ENCODE measurements around the gene COTL1. TPM values are rescaled to one million over a fixed set of nuclear protein-coding genes. Genes with fewer than 3 reads are reported as not detected.

COTL1 gene
- total RNA-seq, 1 experiment from 2014 or later, result 102 TPM

DNA sequence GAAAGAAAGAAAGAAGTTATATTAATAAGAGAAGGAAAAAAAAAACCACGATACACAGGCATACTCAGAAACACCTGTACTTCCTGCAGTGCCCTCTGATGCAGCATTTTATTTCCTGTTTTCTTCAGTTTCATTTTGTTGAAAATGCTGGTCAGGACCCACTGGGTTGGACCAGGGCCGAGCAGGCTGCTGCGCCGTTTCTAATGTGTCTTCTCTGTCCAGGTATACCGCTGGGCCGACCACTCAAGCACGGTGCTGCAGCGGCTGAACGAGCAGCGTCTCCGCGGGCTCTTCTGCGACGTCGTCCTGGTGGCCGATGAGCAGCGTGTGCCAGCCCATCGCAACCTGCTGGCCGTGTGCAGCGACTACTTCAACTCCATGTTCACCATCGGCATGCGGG is 38.8 kb upstream of the COTL1 start (continued):
- TF ChIP-seq FOXJ3 (CRISPR knock-in tag; IDR thresholded peaks at IDR 0.05; ENCODE audit: borderline replicate concordance) (no peak), CREB1 (CRISPR knock-in tag; IDR thresholded peaks at IDR 0.05) (no peak), SOX15 (CRISPR knock-in tag; IDR thresholded peaks at IDR 0.05) (no peak), GABPB1 (CRISPR knock-in tag; IDR thresholded peaks at IDR 0.05) (no peak)
- TF ChIP-seq, protein P1, sequence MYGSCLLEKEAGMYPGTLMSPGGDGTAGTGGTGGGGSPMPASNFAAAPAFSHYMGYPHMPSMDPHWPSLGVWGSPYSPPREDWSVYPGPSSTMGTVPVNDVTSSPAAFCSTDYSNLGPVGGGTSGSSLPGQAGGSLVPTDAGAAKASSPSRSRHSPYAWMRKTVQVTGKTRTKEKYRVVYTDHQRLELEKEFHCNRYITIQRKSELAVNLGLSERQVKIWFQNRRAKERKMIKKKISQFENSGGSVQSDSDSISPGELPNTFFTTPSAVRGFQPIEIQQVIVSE (CRISPR knock-in tag; IDR thresholded peaks at IDR 0.05; ENCODE audit: borderline replicate concordance), result no peak

DNA sequence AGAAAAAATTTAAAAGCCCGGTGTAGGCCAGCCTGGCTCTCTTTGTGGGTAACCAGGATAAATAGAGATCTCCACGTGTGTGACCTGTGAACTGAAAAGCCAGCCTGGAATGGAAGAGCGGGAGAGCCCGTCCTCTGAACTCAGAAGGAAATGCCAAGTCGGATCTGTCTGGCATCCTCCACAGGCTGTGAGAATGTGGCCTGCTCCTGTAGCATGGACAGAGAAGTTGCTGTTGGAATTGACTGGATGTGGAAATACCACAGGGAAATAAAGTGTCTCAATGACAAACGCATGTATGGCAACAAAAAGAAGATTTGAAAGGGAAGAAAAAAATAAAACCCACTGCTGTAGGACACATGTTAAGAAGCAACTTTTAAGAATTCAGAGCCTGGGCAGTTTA is 37.1 kb upstream of the COTL1 start:
- CTCF ChIA-PET, result interaction anchor here (0.9 kb wide), 1 partner anchor 17 kb away, joined by 5 read pairs; no protein-coding TSS in a partner anchor

DNA sequence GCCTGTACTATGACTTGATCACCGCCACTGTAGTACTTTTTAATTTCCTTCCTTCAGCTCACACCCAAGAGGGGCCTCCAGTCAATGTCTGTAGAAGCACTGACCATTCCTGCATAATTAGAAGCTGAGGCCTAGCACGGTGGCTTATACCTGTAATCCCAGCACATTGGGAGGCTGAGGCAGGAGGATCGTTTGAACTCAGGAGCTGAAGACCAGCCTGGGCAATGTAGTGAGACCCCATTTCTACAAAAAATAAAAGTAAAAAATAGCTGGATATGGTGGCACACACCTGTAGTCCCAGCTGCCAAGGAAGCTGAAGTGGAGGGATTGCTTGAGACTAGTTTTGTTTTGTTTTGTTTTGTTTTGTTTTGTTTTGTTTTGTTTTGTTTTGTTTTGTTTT is 36.4 kb upstream of the COTL1 start:
- ChIA-PET POLR2A (interaction anchor here (0.6 kb wide), 2 partner anchors 69 to 106 kb away, joined by 3 to 5 read pairs; no protein-coding TSS in a partner anchor), CTCF (interaction anchor here (0.6 to 2.2 kb wide), 4 partner anchors 10 to 84 kb away, joined by 3 to 8 read pairs (median 4); no protein-coding TSS in a partner anchor)
- H3K4me1 Mint-ChIP-seq, result peaks cover 14% of the 10 kb centered on the region
- H3K27ac Mint-ChIP-seq, result no peak overlapping the region
- peaks cover 51% of the 10 kb centered on the region for H3K36me3 Mint-ChIP-seq
- H3K27me3 Mint-ChIP-seq (ENCODE audit: low read depth), result peaks cover 3% of the 10 kb centered on the region; the same call in 1 of the 2 replicates
- no peaks in the 10 kb centered on the region for H3K9me3 Mint-ChIP-seq
- DNase-seq (ENCODE audit: low spot score) (no peak), ATAC-seq (no peak)
- TF ChIP-seq, protein P2, sequence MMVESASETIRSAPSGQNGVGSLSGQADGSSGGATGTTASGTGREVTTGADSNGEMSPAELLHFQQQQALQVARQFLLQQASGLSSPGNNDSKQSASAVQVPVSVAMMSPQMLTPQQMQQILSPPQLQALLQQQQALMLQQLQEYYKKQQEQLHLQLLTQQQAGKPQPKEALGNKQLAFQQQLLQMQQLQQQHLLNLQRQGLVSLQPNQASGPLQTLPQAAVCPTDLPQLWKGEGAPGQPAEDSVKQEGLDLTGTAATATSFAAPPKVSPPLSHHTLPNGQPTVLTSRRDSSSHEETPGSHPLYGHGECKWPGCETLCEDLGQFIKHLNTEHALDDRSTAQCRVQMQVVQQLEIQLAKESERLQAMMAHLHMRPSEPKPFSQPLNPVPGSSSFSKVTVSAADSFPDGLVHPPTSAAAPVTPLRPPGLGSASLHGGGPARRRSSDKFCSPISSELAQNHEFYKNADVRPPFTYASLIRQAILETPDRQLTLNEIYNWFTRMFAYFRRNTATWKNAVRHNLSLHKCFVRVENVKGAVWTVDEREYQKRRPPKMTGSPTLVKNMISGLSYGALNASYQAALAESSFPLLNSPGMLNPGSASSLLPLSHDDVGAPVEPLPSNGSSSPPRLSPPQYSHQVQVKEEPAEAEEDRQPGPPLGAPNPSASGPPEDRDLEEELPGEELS (CRISPR knock-in tag; IDR thresholded peaks at IDR 0.05), result no peak
- TF ChIP-seq FOXJ3 (CRISPR knock-in tag; IDR thresholded peaks at IDR 0.05; ENCODE audit: borderline replicate concordance) (no peak), ZNF121 (CRISPR knock-in tag; IDR thresholded peaks at IDR 0.05) (peak; percentile 75; the same call in 1 of the 2 replicates), SMAD3 (CRISPR knock-in tag; IDR thresholded peaks at IDR 0.05; ENCODE audit: borderline replicate concordance) (no peak)
- TF ChIP-seq, protein P3, sequence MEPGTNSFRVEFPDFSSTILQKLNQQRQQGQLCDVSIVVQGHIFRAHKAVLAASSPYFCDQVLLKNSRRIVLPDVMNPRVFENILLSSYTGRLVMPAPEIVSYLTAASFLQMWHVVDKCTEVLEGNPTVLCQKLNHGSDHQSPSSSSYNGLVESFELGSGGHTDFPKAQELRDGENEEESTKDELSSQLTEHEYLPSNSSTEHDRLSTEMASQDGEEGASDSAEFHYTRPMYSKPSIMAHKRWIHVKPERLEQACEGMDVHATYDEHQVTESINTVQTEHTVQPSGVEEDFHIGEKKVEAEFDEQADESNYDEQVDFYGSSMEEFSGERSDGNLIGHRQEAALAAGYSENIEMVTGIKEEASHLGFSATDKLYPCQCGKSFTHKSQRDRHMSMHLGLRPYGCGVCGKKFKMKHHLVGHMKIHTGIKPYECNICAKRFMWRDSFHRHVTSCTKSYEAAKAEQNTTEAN (CRISPR knock-in tag; IDR thresholded peaks at IDR 0.05), result no peak
- no peak overlapping the region for H3K4me3 Mint-ChIP-seq

More for the DNA sequence above, 37.1 kb upstream of the COTL1 start:
- Mint-ChIP-seq H3K36me3 (peaks cover 55% of the 10 kb centered on the region), H3K4me3 (no peak overlapping the region), H3K27ac (peak overlapping the region; percentile 88), H3K9me3 (no peaks in the 10 kb centered on the region), H3K27me3 (ENCODE audit: low read depth) (no peaks in the 10 kb centered on the region), H3K4me1 (peaks cover 8% of the 10 kb centered on the region)
- ATAC-seq (no peak), DNase-seq (ENCODE audit: low spot score) (no peak)
- TF ChIP-seq, protein P4, sequence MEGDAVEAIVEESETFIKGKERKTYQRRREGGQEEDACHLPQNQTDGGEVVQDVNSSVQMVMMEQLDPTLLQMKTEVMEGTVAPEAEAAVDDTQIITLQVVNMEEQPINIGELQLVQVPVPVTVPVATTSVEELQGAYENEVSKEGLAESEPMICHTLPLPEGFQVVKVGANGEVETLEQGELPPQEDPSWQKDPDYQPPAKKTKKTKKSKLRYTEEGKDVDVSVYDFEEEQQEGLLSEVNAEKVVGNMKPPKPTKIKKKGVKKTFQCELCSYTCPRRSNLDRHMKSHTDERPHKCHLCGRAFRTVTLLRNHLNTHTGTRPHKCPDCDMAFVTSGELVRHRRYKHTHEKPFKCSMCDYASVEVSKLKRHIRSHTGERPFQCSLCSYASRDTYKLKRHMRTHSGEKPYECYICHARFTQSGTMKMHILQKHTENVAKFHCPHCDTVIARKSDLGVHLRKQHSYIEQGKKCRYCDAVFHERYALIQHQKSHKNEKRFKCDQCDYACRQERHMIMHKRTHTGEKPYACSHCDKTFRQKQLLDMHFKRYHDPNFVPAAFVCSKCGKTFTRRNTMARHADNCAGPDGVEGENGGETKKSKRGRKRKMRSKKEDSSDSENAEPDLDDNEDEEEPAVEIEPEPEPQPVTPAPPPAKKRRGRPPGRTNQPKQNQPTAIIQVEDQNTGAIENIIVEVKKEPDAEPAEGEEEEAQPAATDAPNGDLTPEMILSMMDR (IDR thresholded peaks at IDR 0.05), result no peak
- TF ChIP-seq HMGA2 (CRISPR knock-in tag; IDR thresholded peaks at IDR 0.05), result no peak
- TF ChIP-seq, protein P5, sequence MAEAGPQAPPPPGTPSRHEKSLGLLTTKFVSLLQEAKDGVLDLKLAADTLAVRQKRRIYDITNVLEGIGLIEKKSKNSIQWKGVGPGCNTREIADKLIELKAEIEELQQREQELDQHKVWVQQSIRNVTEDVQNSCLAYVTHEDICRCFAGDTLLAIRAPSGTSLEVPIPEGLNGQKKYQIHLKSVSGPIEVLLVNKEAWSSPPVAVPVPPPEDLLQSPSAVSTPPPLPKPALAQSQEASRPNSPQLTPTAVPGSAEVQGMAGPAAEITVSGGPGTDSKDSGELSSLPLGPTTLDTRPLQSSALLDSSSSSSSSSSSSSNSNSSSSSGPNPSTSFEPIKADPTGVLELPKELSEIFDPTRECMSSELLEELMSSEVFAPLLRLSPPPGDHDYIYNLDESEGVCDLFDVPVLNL (CRISPR knock-in tag; IDR thresholded peaks at IDR 0.05; ENCODE audit: borderline replicate concordance, low read depth), result no peak
- no peak for TF ChIP-seq KAT7 (CRISPR knock-in tag; IDR thresholded peaks at IDR 0.05; ENCODE audit: borderline replicate concordance)
- TF ChIP-seq, protein P6, sequence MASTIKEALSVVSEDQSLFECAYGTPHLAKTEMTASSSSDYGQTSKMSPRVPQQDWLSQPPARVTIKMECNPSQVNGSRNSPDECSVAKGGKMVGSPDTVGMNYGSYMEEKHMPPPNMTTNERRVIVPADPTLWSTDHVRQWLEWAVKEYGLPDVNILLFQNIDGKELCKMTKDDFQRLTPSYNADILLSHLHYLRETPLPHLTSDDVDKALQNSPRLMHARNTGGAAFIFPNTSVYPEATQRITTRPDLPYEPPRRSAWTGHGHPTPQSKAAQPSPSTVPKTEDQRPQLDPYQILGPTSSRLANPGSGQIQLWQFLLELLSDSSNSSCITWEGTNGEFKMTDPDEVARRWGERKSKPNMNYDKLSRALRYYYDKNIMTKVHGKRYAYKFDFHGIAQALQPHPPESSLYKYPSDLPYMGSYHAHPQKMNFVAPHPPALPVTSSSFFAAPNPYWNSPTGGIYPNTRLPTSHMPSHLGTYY (CRISPR knock-in tag; IDR thresholded peaks at IDR 0.05), result no peak
- TF ChIP-seq ZNF671 (CRISPR knock-in tag; IDR thresholded peaks at IDR 0.05), result no peak
- no peak for TF ChIP-seq IRF2 (CRISPR knock-in tag; IDR thresholded peaks at IDR 0.05; ENCODE audit: borderline replicate concordance, low read depth)
- no peak for TF ChIP-seq NR2C2 (CRISPR knock-in tag; IDR thresholded peaks at IDR 0.05)
- no peak for TF ChIP-seq FOXP1 (CRISPR knock-in tag; IDR thresholded peaks at IDR 0.05; ENCODE audit: borderline replicate concordance)
- no peak for TF ChIP-seq ETV6 (CRISPR knock-in tag; IDR thresholded peaks at IDR 0.05)
- no peak for TF ChIP-seq GRHL2 (CRISPR knock-in tag; IDR thresholded peaks at IDR 0.05; ENCODE audit: insufficient replicate concordance, severe bottlenecking)
- TF ChIP-seq, protein P7, sequence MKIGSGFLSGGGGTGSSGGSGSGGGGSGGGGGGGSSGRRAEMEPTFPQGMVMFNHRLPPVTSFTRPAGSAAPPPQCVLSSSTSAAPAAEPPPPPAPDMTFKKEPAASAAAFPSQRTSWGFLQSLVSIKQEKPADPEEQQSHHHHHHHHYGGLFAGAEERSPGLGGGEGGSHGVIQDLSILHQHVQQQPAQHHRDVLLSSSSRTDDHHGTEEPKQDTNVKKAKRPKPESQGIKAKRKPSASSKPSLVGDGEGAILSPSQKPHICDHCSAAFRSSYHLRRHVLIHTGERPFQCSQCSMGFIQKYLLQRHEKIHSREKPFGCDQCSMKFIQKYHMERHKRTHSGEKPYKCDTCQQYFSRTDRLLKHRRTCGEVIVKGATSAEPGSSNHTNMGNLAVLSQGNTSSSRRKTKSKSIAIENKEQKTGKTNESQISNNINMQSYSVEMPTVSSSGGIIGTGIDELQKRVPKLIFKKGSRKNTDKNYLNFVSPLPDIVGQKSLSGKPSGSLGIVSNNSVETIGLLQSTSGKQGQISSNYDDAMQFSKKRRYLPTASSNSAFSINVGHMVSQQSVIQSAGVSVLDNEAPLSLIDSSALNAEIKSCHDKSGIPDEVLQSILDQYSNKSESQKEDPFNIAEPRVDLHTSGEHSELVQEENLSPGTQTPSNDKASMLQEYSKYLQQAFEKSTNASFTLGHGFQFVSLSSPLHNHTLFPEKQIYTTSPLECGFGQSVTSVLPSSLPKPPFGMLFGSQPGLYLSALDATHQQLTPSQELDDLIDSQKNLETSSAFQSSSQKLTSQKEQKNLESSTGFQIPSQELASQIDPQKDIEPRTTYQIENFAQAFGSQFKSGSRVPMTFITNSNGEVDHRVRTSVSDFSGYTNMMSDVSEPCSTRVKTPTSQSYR (CRISPR knock-in tag; IDR thresholded peaks at IDR 0.05), result no peak
- POLR2A ChIA-PET, result no interaction called here

Data from WTC11 (cell line).